ENCODE data around the gene ZNF446.
"Not testable (repeated sequence)": the region's sequence is repeated elsewhere in the genome, so short reads cannot be mapped to it uniquely, and the experiment has no call there.

DNA sequence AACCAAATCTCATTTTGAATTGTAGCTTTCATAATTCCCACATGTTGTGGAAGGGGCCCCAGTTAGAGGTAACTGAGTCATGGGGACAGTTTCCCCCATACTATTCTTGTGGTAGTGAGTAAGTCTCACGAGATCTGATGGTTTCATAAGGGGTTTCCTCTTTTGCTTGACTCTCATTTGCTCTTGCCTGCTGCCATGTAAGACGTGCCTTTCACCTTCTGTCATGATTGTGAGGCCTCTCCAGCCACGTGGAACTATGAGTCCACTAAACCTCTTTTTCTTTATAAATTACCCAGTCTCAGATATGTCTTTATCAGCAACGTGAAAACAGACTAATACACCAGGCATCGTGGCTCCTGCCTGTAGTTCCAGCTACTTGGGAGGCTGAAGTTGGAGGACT is 26.2 kb upstream of the ZNF446 start:
- TF ChIP-seq, protein P1, sequence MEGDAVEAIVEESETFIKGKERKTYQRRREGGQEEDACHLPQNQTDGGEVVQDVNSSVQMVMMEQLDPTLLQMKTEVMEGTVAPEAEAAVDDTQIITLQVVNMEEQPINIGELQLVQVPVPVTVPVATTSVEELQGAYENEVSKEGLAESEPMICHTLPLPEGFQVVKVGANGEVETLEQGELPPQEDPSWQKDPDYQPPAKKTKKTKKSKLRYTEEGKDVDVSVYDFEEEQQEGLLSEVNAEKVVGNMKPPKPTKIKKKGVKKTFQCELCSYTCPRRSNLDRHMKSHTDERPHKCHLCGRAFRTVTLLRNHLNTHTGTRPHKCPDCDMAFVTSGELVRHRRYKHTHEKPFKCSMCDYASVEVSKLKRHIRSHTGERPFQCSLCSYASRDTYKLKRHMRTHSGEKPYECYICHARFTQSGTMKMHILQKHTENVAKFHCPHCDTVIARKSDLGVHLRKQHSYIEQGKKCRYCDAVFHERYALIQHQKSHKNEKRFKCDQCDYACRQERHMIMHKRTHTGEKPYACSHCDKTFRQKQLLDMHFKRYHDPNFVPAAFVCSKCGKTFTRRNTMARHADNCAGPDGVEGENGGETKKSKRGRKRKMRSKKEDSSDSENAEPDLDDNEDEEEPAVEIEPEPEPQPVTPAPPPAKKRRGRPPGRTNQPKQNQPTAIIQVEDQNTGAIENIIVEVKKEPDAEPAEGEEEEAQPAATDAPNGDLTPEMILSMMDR (IDR thresholded peaks at IDR 0.05; ENCODE audit: low read length), result not testable (repeated sequence)
- TF ChIP-seq EZH2 (IDR thresholded peaks at IDR 0.05; ENCODE audit: borderline replicate concordance, low read length), result not testable (repeated sequence)

Measured in OCI-LY1 (cell line).